NCI-H524 (cell line): ENCODE data around the gene SMIM24.

Experiments
- DNase-seq, 2 experiments: peaks; one replicate each; lab custom pipeline; 2025; lab: John Stamatoyannopoulos, UW

SMIM24 gene

DNA sequence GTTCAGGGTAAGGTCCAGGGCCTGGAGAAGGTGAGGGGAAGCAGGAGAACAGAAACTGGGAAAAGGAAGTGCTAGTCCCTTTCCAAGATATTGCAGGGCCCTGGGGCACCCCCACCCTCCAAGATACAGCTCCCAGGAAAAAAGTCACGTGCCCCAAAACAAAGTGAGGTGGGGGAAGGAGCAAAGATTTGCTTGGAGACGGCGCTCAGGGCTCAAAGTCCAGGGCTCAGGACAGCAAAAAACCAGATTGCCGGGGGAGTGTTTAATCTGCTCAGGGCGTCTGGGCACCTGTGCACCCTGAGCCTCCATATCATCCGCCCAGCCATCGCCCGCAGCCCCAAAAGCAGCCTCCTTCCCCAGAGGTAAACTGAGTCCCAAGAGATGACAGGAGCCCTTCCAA lies 6.3 kb downstream of the SMIM24 start:
- DNase-seq = no peak

DNA sequence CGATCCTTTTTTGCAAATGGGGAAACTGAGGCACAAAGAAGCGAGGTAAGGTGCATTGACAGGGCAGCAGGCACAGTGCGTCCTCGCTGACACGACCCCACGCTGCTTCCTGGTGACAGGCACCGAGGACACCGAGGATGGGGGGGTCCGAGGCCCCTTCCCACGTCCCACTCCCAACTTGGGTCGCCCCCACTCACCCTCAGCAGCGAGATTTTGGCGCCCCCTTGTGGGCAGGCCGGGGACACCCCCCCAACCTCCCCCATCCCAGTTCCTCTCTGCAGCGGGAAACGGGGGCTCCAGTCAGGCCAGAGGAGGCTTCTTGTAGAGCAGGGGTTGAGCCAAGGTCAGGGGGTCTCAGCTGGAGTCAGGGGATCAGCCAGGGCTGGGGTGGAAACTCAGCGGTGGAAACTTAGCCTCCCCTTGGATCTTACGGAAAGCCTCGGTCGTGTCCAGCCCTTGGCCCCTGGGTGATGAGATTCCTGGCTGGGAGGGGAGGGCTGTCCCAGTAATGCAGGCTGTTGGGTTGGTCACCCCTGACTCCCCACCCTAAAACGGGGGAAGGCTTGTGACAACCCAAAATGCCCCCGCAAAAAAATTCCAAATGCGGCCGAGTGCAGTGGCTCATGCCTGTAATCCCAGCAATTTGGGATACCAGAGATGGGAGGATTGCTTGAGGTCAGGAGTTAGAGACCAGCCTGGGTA lies 8.2 kb downstream of the SMIM24 start:
- no peak for DNase-seq

- DNase-seq = no peak
These were observed 9.7 kb downstream of the SMIM24 start for GRCh38 chr19:3470500-3471128.

- DNase-seq = peak in 1 of 2 experiments; percentile 50
These were observed 10.5 kb downstream of the SMIM24 start for GRCh38 chr19:3469638-3470499.

DNA sequence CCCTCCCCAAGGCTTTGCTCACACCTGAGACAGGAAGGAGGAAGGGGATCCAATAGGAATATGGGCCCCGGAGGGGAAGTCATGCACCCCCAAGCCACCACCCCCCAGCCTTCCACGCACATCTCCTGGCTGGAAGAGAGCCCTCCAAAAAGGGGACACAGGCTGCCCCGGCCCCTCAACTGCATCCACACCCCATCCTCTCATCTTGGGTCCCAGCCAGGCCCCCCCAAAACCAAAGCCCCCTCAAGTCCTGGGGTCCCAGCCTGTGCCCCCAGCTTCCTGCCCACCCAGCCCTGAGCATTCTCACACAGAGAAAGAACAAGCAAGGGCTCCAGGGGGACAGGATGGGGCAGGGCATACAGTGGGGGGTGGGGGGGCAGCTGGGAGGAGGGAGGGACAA lies 12.1 kb downstream of the SMIM24 start:
- no peak for DNase-seq

DNA sequence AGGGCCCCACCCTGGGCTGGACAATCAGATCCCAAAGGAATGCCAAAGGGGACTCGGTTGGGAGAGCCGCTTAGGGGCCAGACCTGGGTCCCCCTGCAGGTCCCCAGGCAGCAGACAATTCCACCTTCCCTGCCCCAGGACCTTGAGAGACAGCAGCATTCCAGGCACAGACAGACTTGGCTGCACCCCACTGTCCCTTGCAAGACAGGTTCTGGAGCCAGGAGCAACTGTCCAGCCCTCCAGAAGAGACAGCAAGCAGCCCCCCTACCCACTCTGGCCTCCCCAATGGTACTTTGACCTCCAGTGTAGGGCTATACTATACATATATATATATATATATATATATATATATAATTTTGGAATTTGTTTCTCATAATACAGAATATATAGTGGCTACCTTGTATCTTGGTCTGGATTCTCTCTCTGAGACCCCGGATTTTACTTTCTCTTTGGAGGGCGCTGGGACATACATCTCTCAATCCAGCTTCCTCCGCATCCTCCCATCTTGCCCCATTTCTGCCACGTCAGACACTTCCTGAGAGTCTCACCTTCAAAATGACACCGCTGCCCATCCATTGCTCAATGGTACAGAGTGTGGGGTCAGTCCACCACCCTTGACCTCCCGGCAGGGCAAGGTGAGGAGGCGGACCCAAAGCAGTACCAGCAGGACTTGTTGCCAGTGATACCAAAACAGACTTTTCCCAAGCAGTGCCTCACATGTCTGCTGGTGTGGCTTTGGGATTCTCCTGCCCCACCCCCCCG lies 12.7 kb downstream of the SMIM24 start:
- no peak for DNase-seq

GRCh38 chr19:3466635-3467034 lies 13.7 kb downstream of the SMIM24 start:
- DNase-seq = no peak

DNA sequence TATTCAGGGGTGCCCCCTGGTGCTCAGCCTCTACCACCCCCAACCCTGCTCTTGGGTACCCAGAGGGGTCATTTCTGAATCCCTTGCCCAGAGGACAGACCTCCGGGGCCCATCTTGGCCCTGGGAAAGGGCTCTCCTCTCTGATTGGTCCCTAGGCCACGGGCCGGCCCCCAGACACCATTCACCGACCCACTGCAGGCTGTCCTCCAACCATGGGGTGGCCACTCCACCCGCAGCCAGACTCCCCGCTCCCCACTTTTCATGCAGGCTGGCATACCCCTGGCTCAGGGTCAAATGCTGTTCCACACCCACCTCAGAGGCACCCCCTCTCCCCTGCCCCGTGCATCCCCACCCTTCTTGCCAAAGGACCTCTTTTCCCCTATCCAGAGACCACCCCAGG lies 14.8 kb downstream of the SMIM24 start:
- no peak for DNase-seq

DNA sequence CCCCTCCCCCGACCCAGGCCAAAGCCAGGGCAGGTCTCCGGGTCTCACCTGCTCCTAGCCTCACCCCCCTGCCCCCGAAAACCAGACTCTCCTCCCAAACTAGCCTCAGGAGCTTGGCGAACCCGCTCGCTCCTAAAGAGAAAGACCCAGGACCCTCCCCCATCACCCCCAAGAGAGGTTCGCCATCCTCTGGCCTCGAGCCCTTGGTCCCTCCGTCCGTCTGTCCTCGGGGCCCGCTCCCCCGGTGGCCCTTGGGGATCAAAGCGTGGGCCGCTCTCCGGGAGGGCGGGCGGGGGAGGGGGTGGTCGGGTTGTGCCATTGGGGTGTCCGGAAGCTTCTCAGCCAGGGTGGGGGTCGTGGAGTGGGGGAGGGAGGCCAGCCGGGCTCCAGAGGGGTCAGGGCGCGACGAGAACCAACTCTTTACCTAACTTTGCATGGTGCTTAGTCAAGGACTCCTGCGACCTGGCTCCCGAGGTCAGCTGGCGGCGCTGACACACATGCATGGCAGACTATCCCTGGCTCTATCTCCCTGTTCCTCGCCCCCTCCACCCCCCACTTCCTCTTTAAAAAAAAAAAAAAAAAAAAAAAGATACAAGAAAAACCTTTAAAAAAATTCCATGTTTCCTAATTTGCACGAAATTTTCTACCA lies 15.6 kb downstream of the SMIM24 start:
- DNase-seq = no peak

GRCh38 chr19:3463714-3464586 lies 16.4 kb downstream of the SMIM24 start:
- no peak for DNase-seq

GRCh38 chr19:3462991-3463713 lies 17.2 kb downstream of the SMIM24 start:
- no peak for DNase-seq

DNA sequence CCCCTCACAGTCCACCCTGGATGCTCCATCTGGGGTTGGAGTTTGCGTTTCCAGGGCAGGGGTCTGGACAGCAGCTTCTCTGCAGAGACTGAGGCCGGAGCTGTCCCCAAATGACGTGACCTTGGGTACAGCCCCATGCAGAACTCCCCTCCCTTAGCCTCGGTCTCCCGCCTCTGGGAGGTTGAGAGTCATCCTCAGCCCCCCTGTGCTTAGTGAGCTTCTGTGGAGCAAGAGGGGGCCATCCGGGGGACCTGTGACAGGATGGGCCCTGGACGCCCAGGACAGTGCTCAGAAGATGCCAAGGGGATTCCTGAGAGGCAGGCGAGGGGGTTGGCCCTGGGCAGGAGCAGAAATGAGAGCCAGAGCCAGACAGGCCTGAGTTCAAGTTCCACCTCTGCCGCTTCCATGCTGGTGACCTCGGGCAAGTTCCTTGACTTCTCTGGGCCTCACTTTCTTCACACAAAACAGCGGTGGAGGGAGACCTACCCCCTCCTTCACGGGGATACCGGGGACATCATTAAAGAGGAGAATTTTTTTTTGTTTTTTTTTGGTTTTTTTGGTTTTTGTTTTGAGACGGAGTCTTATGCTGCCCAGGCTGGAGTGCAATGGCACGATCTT lies 20.3 kb downstream of the SMIM24 start:
- DNase-seq = no peak

- DNase-seq = no peak
These were observed 21.0 kb downstream of the SMIM24 start for GRCh38 chr19:3459089-3459881.

GRCh38 chr19:3458229-3459088 lies 21.9 kb downstream of the SMIM24 start:
- DNase-seq = no peak

- DNase-seq = no peak
These were observed 22.6 kb downstream of the SMIM24 start for GRCh38 chr19:3457528-3458228.

GRCh38 chr19:3456925-3457527 lies 23.3 kb downstream of the SMIM24 start:
- no peak for DNase-seq
